GM18502 (cell line): ENCODE results near the gene ZNF600.
"Not testable (repeated sequence)": the region's sequence is repeated elsewhere in the genome, so short reads cannot be mapped to it uniquely, and the experiment has no call there.

Experiments
- ATAC-seq: cut with Tn5 transposase; IDR thresholded peaks from one replicate; pipeline ENCODE4 v1.9.1; 2021; ENCODE audit warnings: mild to moderate bottlenecking; ENCODE audit not compliant: unreplicated experiment, poor library complexity

Gene ZNF600

DNA sequence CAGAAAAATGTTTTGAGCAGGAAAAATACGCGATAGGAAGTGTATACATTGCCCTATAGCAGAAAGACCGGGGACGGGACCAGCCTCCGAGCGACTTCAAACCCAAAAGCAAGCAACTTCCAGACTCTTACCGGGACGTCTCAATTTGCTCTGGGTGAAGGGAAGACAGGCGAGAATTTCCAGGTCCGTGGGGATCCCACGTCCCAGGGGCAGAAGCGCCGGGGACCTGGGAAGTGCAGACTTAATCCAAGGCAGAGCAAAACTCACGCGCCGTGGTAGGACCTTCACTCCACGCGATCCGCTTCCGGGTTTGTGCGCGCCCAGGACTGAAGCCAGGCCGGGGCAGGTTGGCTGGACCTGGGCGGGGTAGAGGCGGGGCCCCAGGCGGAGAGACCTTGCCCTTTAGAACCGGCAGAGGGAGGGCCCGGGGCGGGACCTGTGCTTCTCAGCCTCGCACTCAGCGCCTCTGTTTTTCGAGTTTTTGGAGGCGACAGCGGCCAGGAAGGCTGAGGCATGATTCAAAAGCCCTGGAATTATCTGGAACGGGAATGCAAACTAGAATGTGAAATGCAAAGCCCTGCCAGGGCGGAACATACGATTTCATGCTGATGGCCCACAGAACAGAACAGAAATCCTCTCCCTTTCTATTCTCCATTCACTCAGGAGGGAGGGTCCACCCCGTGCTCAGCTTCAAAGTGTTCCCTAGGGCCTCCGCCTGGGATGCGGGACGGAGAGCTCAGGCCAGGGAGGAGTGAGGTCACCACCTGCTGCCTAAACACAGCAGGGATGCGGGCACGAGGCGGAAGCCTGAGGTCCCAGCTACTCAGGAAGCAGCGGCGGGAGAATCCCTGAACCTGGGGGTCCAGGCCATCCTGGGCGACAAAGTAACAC lies at the start of gene ZNF600:
Gene ZNF600 (minus strand): TSS at position 328 of the 891 bp plus-strand sequence. CDS start 7,903 bp downstream, outside the sequence.
- peak; percentile 88 for ATAC-seq

DNA sequence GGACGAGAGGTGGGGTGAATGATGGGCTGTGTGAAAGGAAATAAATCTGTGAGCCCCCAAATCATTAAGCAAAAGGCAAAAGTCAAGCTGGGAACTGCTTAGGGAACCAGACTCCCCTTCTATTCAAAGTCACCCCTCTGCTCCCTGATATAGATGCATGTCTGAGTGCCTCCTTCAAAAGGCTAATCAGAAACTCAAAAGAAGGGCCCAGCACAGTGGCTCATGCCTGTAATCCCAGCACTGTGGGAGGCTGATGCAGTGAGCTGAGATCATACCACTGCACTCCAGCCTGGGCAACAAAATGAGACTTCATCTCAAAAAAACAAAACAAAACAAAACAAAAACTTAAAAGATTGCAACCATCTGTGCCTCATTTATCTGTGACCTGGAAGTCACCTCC lies 47.7 kb upstream of the ZNF600 start:
- not testable (repeated sequence) for ATAC-seq

DNA sequence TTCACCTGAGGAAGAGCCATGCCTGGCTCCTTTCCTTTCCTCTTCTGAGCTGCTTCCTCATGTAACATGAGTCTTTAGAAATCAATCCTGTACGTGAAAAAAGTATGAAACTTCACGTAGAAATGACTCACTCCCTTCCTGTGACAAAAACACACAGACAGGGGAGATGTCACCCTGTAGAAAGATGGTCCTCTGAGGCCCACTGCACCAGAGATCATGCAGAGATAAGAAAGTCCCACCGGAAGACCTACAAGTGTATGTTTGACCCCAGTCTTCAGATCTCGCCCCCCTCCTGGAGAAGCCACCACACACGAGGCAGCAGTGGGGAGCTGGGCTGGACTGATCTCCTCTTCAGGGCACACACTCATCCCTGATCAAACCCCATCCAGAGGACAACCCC lies 47.0 kb upstream of the ZNF600 start:
- not testable (repeated sequence) for ATAC-seq

DNA sequence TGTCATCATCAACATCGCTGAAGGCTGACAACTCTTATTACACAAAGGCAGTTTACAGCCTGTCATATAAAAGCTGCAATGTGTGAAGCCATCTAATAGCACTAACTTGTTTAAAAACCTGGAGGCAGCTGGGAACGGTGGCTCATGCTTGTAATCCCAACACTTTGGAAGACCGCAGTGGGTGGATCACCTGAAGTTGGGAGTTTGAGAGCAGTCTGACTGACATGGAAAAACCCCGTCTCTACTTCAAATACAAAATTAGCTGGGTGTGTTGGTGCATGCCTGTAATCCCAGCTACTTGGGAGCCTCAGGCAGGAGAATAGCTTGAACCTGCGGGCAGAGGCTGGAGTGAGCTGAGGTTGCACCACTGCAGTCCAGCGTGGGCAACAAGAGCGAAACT lies 43.3 kb upstream of the ZNF600 start:
- ATAC-seq, result not testable (repeated sequence)

DNA sequence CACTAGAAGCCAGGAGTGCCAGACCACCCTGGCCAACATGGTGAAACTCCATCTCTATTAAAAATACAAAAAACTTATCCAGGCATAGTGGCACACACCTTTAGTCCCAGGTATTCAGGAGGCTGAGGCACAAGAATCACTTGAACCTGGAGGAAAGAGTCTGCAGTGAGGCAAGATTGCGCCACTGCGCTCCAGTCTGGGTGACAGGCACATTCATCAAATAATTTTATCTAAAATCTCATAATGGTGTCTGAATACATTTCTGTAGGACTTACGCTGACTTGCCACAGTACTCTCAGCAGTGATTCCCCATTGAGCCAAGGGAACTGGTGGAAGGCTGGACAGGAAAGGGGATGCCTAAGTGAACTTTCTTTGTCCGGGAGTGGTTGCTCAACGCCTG lies 39.2 kb upstream of the ZNF600 start:
- no peak for ATAC-seq

DNA sequence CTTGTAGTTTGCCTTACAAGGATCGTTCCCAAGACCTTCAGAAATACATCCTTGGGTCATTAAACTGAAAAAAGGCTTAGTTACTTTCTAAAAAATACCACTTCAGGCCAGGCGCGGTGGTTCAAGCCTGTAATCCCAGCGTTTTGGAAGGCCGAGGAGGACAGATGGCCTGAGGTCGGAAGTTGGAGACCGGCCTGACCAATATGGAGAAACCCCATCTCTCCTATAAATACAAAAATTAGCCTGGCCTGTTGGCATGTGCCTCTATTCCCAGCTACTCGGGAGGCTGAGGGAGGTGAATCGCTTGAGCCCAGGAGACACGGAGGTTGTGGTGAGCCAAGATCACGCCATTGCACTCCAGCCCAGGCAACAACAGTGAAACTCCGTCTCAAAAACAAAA lies 37.1 kb upstream of the ZNF600 start:
- ATAC-seq, result no peak

DNA sequence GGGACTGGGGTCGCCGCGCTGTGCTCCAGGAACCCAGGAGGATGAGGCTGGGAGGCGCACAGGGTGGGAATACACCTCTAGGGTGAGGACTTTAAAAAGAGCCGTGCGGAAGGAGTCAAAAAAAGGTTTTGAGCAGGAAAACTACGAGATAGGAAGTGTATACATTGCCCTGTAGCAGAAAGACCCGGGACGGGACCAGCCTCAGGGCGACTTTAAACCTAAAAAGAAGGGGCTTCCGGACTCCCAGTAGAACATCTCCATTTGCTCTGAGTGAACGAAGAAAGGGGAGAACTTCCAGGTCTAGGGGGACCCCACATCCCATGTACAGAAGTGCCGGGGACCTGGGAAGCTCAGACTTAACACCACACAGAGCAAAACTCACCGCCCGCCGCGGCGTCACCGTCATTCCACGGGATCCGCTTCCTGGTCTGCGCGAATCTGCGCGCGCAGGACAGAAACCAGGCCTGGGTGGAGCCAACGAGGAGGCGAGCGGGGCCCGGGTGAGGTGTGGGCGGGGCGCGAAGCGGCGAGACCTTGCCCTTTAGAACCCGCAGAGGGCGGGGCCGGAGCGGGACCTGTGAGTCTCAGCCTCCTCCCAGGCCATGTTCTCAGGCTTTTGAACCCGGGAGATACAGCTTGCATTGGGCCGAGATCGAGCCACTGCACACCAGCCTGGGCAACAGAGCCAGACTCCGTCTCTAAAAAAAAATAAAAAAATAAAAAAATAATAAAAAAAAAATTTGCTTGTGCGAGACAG lies 34.8 kb upstream of the ZNF600 start, which contains the start of gene ZNF28:
Gene ZNF28 (minus strand): TSS at position 430 of the 757 bp plus-strand sequence. CDS start 3,675 bp downstream, outside the sequence.
- peak; percentile 94 for ATAC-seq

DNA sequence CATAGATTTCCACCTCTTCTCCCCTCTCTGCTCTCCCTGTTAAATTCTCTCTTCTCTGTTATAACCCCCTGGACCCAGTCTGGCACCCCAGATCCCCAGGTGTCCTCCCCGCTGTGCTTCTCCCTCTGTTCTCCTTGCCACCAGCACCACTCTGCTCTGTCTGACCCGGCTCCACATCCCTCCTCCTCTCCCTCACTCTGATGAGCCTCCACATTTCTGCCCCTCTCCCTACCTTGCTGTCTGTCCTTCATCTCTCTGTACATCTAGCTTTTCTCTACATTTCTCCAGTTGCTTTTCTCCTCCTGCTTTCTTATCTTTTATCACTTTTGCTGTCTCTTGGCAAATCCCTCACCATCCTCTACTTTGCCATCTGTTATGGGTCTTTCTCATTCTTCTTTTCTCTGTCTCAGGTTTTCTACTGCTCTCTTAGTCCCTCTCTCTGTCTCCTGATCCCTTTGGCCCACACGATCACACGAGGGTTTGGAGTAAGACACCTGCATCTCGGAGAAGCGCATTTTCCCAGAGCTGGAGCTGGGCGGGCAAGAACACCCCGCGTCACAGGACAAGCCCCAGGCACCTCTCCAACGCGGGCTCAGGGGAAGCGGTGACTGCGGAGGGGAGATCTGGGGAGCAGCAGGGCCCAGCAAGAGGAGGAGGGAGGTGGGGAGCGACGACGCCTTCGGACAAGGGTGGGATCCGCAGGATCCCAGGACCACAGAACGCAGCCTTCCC lies 34.0 kb upstream of the ZNF600 start:
- peak; percentile 46 for ATAC-seq

DNA sequence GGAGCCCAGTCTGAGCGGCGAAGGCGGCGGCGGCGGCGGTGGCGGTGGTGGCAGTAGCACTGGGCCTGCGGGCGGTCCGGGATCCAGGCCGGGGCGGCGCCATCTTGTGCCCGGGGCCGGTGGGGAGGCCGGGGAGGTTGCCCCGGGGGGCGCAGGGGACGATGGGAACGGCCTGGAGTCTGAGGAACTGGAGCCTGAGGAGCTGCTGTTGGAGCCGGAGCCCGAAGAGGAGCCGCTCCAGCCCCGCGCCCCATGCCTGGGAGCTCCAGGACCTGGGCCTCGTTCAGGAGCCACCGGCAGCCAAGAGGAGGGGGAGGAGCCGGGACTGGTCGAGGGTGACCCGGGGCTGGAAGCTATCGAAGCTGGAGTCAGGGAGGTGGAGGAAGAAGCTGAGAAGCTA lies 23.2 kb upstream of the ZNF600 start:
- no peak for ATAC-seq

DNA sequence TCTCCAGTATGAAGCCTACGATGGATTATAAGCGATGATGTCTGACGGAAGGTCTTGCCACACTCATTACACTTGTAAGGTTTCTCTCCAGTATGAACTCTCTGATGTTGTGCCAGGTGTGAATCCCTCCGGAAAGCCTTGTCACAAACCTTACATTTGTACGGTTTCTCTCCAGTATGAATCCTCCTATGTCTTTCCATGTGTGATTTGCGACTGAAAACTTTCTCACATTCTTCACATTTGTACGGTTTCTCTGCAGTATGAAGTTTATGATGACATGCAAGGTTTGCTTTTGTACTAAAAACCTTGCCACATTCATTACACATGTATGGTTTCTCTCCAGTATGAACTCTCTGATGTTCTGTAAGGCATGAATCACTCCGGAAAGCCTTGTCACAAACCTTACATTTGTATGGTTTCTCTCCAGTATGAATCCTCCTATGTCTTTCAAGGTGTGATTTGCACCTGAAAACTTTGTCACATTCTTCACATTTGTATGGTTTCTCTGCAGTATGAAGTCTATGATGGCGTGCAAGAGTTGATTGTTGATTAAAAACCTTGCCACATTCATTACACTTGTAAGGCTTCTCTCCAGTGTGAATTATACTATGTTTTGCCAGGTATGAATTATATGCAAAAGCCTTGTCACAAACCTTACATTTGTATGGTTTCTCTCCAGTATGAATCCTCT lies 13.5 kb upstream of the ZNF600 start:
- not testable (repeated sequence) for ATAC-seq

DNA sequence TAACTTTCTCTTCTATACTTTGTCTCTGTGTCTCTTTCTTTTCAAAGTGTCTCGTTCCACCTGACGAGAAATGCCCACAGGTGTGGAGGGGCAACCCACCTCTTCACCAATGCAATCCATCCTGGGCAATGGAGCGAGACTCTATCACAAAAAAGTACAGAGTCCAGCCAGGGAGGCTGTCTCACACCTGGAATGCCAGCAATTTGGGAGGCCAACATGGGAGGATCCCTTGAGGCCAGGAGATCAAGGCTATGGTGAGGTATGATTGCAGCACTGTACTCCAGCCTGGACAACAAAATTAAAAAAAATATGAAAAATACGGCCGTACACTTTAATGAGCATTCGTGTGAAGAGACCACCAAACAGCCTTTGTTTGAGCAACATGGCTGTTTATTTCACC lies 2.8 kb upstream of the ZNF600 start:
- ATAC-seq, result no peak

DNA sequence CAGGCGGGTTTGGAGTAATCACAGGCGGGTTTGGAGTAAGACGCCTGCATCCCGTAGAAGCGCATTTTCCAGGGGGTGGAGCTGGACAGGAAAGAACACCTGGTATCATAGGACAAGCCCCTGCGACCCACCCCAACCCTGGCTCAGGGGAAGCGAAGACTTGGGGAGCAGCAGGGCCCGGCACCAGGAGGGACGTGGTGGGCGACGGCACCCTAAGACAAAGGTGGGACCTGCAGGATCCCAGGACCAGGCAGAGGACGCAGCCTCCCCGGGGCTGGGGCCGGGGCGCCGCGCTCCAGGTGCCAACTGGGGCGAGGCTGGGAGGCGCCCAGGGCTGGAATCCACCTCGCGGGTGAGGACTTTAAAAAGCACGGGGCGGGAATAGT lies 520 bp downstream of the ZNF600 start:
- ATAC-seq, result peak; percentile 33

DNA sequence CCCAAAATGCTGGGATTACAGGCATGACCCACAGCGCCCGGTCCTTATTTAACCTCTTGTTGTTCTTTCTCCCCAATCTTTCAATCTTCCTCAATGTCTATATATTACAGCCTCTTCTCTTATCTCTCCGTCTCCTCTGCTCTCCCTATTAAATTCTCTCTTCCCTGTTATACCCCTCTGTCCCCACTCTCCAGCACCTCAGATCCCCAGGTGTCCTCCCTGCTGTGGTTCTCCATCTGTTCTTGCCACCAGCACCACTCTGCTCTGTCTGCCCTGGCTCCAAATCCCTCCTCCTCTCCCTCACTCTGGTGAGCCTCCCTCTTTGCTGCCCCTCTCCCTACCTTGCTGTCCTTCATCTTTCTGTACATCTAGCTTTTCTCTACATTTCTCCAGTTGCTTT lies 1.1 kb downstream of the ZNF600 start:
- no peak for ATAC-seq

DNA sequence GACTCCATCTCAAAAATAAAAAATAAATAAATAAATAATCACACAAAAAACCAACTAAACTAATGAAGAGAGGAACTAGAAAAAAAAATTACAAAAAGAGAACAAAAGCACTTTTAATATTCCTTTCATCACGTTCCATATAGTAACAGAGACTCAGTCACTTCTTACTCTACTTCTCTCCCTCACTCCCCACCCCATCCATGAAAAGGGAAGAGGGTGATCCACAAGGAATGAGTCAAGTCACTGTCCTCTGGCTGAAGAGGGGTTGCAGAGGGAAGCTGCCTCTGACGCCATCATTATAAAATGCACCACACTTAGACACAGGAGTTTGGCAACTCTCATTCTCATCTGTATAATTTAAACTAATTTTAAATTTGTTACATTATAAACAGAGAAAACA lies 3.7 kb downstream of the ZNF600 start:
- not testable (repeated sequence) for ATAC-seq

DNA sequence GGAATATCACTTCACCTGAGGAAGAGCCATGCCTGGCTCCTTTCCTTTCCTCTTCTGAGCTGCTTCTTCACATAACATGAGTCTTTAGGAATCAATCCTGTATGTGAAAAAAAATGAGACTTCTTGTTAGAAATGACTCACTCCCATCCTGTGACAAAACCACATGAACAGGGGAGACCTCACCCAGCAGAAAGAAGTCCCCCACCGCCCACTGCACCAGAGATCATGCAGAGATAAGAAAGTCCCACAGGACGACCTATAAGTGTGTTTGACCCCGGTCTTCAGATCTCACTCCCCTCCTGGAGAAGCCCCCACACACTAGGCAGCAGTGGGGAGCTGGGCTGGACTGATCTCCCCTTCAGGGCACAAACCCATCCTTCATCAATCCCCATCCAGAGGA lies 7.8 kb downstream of the ZNF600 start:
- ATAC-seq, result no peak

DNA sequence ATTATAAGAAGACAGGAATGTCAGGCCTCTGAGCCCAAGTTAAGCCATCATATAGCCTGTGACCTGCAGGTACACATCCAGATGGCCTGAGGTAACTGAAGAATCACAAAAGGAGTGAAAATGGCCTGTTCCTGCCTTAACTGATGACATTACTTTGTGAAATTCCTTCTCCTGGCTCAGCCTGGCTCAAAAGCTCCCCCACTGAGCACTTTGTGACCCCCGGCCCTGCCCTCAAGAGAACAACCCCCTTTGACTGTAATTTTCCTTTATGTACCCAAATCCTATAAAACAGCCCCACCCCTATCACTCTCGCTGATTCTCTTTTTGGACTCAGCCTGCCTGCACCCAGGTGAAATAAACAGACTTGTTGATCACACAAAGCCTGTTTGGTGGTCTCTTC lies 30.1 kb downstream of the ZNF600 start:
- not testable (repeated sequence) for ATAC-seq

DNA sequence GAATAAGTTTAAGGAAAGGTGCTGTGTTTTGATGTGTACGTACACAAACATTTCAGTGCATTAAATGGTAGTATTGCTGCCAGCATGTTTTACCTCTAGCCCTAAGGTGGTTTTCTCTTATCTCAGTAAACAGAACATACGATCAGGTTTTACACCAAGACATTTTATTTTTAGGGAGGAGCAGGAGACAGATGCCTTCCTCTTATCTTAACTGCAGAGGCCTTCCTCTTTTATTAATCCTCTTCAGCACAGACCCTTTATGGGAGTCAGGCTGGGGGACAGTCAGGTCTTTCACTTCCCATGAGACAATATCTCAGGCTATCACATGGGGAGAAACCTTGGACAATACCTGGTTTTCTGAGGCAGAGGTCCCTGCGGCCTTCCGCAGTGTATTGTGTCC lies 36.8 kb downstream of the ZNF600 start:
- ATAC-seq, result no peak

DNA sequence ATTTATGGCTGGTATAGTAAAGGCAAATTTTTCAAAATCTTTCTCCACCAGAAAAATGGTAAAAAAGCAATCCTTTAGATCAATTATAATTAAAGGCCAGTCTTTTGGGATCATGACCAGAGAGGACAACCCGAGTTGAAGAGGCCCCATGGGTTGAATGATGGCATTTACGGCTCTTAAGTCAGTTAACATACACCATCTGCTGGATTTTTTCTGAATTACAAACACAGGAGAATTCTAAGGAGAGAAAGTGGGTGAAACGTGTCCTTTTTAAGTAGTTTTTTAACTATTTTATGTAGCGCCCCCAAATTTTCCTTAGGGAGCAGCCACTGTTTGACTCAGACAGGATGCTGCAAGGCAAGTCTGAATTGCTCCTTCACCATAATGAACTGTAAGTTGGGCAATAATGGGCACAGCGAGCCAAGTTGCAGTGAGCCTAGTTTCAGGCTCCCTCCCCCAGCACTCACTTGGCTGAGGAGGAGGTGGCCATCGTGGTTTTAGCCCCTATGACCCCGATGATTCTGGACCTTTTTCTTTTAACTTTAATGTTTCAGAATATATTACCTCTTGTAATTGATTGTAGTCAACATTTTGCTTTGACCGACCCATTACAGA lies 38.1 kb downstream of the ZNF600 start:
- no peak for ATAC-seq

DNA sequence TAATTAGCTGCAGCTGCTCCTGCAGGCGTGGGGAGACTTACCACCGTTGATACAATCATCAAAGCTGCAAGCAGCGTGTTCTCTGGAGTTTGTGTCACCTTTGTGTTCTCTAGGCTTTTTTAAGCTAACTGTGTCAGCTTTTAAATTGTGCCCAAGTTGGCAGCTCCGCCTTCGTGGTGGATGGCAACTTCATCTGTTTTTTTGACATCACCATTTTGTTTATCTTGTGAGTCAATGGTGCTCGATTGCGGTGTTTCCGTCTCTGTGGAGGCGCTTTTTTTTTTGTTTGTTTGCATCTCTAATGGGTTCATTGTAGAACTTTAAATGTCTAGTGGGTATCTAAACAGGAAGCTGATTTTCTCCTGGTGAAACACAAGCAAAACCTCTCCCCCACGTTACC lies 40.7 kb downstream of the ZNF600 start:
- ATAC-seq, result not testable (repeated sequence)

DNA sequence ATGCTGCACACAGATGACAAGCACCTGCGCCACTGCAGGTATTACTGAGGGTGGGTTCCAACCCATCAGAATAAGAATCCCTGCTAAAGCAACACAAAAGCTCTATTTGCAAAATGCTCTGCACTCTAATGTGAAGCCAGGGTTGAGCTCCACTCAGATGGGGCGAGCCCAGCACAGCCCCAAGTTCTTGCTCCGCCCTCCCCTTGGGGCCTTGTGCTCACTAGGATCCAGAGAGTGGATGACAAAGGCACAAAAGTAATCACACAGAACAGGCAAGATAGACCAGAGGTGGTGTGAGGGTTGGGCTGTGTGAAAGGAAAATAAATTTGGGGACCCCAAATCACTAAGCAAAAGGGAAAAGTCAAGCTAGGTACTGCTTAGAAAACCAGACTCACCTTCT lies 43.5 kb downstream of the ZNF600 start:
- ATAC-seq, result no peak
